Stimulated activated CD8-positive, alpha-beta memory T cell treated with anti-CD3 and anti-CD28 coated beads, Interleukin-4, amount 100 ng/mL, for 1 hour (primary cell): ENCODE data around the gene IL5RA.

Source experiments
- DNase-seq, 2 donors: peaks; one replicate each; pipeline ENCODE4 v3.0.0-alpha.2; 2020; ENCODE audit warnings: low read depth in 2 of 2, low spot score in 1 of 2

IL5RA gene

DNA sequence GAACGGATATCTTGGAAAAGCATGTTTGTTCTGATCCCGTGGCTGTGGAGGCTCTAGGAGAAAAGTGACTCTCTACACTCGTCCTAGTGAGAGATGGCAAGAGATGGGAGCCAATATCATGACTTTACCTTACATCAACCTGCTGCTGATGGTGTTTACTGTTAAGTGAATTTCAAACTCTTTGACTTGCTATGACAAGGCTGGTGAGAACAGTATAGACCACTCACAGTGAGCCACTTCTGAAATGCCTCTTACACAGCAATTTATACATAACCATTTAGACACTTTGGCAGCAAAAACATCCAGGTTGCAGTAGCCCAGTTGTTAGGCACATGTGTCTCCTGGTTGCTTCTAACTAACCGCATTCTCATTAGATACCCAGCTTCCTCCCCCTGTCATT lies 43.3 kb downstream of the IL5RA start:
- DNase-seq: no peak

DNA sequence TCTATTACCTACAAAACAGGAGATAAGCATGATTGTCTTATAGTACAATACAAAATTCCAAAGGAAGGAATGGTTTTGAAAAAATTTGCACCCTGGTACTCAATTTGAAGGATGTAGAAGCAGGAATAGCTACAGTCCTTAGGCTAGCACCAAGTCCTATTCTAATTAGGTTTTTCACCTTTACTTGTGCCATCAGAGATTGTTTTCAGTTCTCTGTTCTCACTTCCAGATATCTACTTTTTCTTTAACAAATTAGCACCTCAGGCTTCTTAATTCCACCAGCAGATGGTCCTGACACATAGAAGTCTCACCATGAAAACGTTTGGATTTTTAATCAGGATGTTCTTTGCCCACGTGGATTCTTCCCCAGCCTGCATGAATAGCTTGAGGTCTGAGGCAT lies 43.8 kb downstream of the IL5RA start:
- no peak for DNase-seq

DNA sequence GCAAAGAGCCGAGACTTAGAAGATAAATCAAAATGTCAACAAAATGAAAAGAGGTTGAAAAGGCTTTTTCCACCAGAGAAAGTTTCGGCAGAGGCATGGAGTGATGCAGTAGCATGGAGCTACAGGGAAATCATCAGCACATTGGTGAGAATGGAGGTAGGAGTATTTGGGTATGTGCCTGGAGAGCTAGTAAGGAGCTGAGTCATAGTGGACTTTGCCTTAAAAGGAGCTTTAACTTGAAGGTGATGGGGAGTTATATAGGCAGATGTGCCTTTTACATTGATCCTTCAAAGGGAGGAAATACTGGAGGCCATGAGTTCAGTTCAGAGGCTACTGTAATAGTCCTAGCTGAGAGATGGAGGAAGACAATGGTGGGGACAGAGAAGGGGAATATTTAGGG lies 44.3 kb downstream of the IL5RA start:
- no peak for DNase-seq

DNA sequence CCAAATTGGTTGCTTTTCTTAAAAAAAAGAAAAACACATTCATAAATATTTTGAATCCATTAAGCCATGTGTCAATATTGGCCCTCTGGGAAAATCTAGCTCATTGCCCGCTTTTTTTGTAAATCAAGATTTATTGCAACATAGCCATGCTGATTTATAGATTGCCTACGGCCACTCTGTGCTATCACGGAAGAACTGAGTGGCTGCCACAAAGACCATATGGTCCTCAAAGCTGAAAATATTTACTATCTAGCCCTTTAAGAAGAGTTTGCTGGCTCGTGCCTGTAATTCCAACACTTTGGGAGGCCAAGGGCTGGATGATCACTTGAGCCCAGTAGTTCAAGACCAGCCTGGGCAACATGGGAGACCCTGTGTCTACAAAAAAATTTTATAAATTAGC lies 45.9 kb downstream of the IL5RA start:
- no peak for DNase-seq

DNA sequence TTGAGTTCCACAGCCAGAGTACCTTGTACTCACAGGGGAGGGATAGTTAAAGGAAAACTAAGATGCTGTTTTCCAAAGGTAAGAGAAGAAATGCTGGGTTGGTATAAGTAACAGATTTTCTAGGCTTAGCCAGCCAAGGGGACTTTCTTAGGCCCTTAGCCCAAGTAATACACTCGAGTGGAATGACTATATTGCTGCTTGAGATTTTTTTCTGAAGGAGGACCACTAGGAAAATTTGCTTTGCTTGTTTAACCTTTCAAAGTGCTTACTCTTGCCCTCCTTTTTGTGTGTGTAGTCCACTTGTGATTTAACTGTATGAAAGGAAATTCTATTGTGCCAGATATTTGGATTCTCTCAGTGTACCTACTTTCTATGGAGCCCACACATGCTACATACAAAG lies 50.5 kb downstream of the IL5RA start:
- DNase-seq: no peak

DNA sequence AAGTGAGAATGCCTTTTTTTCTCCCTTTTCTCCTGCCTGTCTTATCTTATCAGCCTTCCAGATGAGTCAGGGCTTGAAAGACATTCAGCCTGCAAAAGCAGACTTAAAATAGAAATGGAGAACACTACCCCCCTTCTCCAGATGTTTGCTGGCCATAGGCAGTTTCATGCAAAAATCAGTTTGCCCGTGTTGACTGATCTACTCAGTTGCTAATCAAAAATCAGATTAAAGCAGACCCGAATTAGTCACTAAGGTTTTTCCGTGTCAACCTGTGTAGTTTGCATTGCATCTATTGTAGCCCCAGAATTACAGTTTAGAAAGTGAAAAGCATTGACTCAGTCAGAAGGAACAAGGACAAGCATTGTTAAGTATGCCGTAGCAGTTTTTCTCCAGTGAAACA lies 56.2 kb downstream of the IL5RA start:
- DNase-seq: no peak

DNA sequence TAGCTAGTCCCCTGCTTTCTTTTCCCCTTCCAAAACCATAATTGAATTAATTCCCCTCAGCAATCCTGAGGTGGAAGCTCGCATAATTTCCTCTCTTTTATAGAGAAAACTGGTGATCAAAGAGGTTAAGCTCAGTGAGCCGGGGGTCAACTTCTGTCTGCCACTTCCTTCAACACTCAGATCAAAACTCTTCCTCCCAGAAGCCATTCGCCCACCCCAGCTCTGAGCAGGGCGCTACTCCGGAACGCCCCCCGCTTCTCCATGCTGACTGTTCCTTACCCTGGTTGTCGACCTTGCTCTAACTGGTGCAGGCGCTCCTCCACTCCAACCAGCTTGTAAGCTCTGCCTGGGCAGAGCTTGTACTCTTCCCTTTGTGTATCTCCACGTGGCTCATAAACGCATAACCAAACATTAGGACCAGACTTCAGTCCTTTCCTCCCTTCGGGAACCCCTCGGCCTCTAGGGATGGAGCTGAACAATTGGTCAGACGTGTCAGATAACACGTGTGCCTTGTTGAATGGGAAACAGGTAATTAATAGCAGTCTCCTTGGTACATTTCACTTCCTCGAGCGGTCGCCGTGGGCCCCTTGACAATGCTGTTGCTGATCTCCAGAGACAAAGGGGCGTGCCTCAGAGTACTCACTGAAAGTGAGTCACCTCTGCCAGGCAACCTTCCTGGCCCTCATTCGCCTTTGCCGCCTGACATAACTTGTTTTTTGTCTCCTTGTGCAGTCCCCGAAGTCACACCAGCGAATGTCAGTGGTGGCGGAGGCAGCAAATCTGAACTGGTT lies 71.8 kb downstream of the IL5RA start:
- DNase-seq: no peak

DNA sequence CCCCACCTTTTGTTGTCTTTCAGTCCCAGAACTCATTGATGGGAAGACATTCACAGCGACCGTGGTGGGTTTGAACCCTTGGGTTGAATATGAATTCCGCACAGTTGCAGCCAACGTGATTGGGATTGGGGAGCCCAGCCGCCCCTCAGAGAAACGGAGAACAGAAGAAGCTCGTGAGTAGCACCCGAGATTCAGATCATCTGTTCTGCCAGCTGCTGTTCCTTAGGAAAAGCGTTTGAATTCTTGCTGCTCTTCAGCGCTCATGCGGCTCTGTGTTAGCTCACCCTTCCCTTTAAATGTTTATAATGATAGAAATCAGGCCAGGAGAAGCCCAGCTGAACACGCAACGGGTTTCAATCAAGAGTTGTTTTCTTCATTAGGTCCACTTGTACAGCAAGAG lies 73.0 kb downstream of the IL5RA start:
- DNase-seq: no peak

DNA sequence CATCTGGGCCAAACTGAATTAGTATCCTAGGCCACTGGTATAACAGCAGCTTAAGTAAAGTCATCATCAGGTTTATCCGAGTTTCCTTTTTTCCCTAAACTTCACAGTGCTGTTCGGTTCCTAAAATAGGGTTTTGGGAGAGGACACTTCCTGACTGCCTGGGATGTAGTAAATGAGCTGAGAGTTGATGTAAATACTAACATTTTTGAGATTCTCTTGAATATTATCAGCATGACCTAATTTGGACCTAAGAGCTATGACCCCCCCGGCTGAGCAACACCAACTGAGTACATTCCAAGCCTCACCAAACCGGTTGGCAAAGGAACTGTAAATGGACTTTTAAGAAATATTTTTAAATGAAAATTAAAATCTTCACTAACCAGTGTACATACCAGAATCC lies 78.8 kb downstream of the IL5RA start:
- DNase-seq: no peak

DNA sequence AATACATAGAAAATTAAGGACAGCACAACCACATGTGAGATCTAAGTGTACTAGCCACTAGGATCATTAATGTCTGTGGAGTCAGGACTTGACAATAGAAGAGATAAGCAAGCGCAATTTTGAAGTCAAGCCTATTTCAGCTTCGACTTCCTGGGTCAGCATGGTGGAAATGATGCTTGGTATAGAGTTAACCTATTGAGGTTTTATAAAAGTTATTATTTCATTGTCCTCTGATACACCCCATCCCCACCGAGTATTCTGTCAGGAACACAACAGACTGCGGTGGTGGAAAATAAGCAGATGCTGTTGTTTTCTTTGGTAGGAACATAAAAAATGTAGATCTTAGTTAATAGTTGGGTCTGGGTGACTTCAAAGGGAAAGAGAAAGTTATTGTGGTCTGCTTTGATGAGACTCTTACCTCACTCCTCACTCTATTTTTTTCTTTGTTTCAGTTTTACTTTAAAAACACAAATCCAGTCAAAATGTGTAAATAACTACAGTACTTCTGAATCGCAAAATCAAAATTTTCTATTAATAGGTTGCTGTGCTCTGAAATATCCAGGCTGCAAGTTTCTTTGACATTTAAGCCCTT lies 82.1 kb downstream of the IL5RA start:
- no peak for DNase-seq

DNA sequence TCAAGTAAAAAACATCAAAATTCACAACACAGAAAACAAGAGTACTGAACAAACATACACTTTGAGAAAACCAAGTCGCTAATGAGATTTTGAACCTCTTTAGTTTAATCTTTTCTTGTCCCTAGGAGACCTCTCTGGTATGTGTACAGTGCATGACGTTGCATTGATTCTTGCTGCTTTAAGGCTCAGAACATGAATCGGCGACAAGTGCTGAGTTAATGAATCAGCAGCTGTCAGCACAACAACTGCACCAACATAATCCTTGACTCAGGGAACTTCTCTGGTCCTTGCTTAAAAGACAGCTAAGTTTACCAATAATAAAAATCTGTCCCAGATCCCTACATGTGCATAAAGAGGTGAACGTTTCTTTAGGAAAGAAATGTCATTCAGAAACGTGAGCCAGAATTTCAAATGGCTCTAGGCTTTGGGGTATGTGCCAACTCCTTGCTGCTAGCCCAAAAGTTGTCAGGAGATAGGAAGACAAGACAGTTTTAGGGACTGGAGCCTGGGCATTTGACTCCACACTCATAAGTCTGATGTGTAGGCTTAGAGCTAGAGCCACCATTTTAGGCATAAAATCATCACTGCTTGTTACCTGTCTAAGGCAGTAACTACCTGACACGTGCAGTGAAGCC lies 86.9 kb downstream of the IL5RA start:
- DNase-seq: no peak

DNA sequence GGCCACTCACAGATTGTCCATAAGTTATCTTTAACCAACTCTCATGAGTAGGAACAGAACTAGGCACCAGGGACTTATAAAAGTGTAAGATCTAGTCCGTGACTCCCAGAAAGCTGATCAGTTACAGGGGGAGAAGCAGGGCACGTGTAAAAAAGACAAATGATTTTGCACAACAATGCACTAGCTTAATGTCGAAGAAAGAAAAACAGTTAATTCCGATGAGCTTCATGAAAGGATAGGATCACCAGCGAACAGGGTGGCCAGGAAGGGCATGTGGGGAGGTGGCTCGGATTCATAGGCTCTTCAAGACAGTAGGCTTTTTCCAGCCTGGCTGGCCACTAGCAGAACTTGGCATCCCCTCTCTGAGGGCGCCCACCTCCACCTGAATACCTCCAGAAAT lies 90.0 kb downstream of the IL5RA start:
- DNase-seq: no peak
